Astrocyte (in vitro differentiated cells and primary cell): Measurements from ENCODE around the gene NPDC1. TPM values are rescaled to one million over a fixed set of nuclear protein-coding genes. Genes with fewer than 3 reads are reported as not detected.

Experiments used
- DNase-seq: peaks from one replicate; pipeline ENCODE4 v3.0.0-alpha.2; 2010; ENCODE audit warnings: low read depth
- FAIRE-seq: peaks from 2 replicates; lab custom pipeline; 2011; peaks lifted over from hg19 to GRCh38; lab: Jason Lieb, UNC
- H2AFZ ChIP-seq: 2 replicates; pipeline ENCODE4 v1.6.0; 2012; ENCODE audit warnings: low read depth, low read length, inconsistent platforms
- H3K27ac ChIP-seq: 2 replicates; pipeline ENCODE4 v1.5.1; 2011; ENCODE audit warnings: low read depth, low read length, inconsistent platforms
- H3K27me3 ChIP-seq: 2 replicates; pipeline ENCODE4 v1.6.0; 2011; ENCODE audit warnings: low read length, inconsistent platforms; ENCODE audit not compliant: insufficient read depth
- H3K36me3 ChIP-seq: 2 replicates; pipeline ENCODE4 v1.5.1; 2011; ENCODE audit warnings: low read length, inconsistent platforms; ENCODE audit not compliant: insufficient read depth
- H3K4me1 ChIP-seq: 2 replicates; pipeline ENCODE4 v1.5.1; 2011; ENCODE audit warnings: low read length, inconsistent platforms; ENCODE audit not compliant: insufficient read depth
- H3K4me2 ChIP-seq: 2 replicates; pipeline ENCODE4 v1.6.0; 2012; ENCODE audit warnings: low read length, inconsistent platforms
- H3K4me3 ChIP-seq: 2 replicates; pipeline ENCODE4 v1.5.1; 2011; ENCODE audit warnings: low read depth, mild to moderate bottlenecking, low read length, inconsistent platforms; ENCODE audit not compliant: insufficient read depth
- H3K79me2 ChIP-seq: 2 replicates; pipeline ENCODE4 v1.6.0; 2012; ENCODE audit warnings: mild to moderate bottlenecking, low read length, inconsistent platforms; ENCODE audit not compliant: insufficient read depth
- H3K9ac ChIP-seq: 2 replicates; pipeline ENCODE4 v1.6.0; 2012; ENCODE audit warnings: mild to moderate bottlenecking, low read length, inconsistent platforms
- H3K9me3 ChIP-seq: 2 replicates; pipeline ENCODE4 v1.5.1; 2012; ENCODE audit warnings: low read depth, mild to moderate bottlenecking, low read length, inconsistent platforms; ENCODE audit not compliant: insufficient read depth
- H4K20me1 ChIP-seq: 2 replicates; pipeline ENCODE4 v1.6.0; 2012; ENCODE audit warnings: low read length, inconsistent platforms; ENCODE audit not compliant: insufficient read depth
- H3K27ac Mint-ChIP-seq: one replicate; pipeline ENCODE4 v1.8.0; 2021; ENCODE audit warnings: mild to moderate bottlenecking, mixed read lengths; ENCODE audit not compliant: unreplicated experiment
- H3K27me3 Mint-ChIP-seq: one replicate; pipeline ENCODE4 v1.8.0; 2021; ENCODE audit warnings: low read depth, mixed read lengths; ENCODE audit not compliant: unreplicated experiment
- H3K36me3 Mint-ChIP-seq: one replicate; pipeline ENCODE4 v1.8.0; 2021; ENCODE audit warnings: low read depth, mixed read lengths; ENCODE audit not compliant: unreplicated experiment
- H3K4me1 Mint-ChIP-seq: one replicate; pipeline ENCODE4 v1.8.0; 2021; ENCODE audit warnings: low read depth, mixed read lengths; ENCODE audit not compliant: unreplicated experiment
- H3K4me3 Mint-ChIP-seq: one replicate; pipeline ENCODE4 v1.8.0; 2021; ENCODE audit warnings: mild to moderate bottlenecking, moderate library complexity, mixed read lengths; ENCODE audit not compliant: unreplicated experiment
- H3K9me3 Mint-ChIP-seq: one replicate; pipeline ENCODE4 v1.8.0; 2021; ENCODE audit warnings: mild to moderate bottlenecking, mixed read lengths; ENCODE audit not compliant: unreplicated experiment
- EZH2 ChIP-seq: IDR thresholded peaks from 2 replicates; pipeline ENCODE4 v1.6.1; 2012; ENCODE audit warnings: mild to moderate bottlenecking, low read length, inconsistent platforms; ENCODE audit not compliant: insufficient read depth
- total RNA-seq: library from RNA; stranded (reverse); gene quantifications from 2 replicates; pipeline ENCODE4 v1.2.1, GENCODE V29; 2021
- TF ChIP-seq, protein P1 (sequence below): IDR thresholded peaks from 2 replicates; pipeline ENCODE4 v1.5.1; 2011; ENCODE audit warnings: low read depth, mild to moderate bottlenecking, inconsistent platforms, low read length, moderate library complexity; ENCODE audit not compliant: insufficient read depth

The NPDC1 gene
- total RNA-seq, 1 donor from 2014 or later = 66.8 TPM

- no peak overlapping the region for H3K4me3 ChIP-seq
- H3K4me3 Mint-ChIP-seq = no peak overlapping the region
- H2AFZ ChIP-seq = no peak overlapping the region
- no peak for DNase-seq
- peaks cover 3% of the 10 kb centered on the region for H3K27me3 Mint-ChIP-seq
- TF ChIP-seq EZH2 = no peak
- TF ChIP-seq, protein P1, sequence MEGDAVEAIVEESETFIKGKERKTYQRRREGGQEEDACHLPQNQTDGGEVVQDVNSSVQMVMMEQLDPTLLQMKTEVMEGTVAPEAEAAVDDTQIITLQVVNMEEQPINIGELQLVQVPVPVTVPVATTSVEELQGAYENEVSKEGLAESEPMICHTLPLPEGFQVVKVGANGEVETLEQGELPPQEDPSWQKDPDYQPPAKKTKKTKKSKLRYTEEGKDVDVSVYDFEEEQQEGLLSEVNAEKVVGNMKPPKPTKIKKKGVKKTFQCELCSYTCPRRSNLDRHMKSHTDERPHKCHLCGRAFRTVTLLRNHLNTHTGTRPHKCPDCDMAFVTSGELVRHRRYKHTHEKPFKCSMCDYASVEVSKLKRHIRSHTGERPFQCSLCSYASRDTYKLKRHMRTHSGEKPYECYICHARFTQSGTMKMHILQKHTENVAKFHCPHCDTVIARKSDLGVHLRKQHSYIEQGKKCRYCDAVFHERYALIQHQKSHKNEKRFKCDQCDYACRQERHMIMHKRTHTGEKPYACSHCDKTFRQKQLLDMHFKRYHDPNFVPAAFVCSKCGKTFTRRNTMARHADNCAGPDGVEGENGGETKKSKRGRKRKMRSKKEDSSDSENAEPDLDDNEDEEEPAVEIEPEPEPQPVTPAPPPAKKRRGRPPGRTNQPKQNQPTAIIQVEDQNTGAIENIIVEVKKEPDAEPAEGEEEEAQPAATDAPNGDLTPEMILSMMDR = no peak
- H3K9me3 Mint-ChIP-seq = no peaks in the 10 kb centered on the region
- no peaks in the 10 kb centered on the region for H3K36me3 ChIP-seq
- no peak overlapping the region for H3K27ac ChIP-seq
- no peaks in the 10 kb centered on the region for H3K79me2 ChIP-seq
- no peak overlapping the region for H3K4me2 ChIP-seq
- H3K27ac Mint-ChIP-seq = no peak overlapping the region
- no peak for FAIRE-seq
- no peaks in the 10 kb centered on the region for H3K4me1 Mint-ChIP-seq
- peaks cover 7% of the 10 kb centered on the region for H4K20me1 ChIP-seq
- no peaks in the 10 kb centered on the region for H3K9me3 ChIP-seq
- no peaks in the 10 kb centered on the region for H3K27me3 ChIP-seq
- peaks cover 9% of the 10 kb centered on the region for H3K4me1 ChIP-seq
- no peak overlapping the region for H3K9ac ChIP-seq
- H3K36me3 Mint-ChIP-seq = peaks cover 4% of the 10 kb centered on the region
These were observed 13.1 kb downstream of the NPDC1 start for GRCh38 chr9:137032858-137033257.

GRCh38 chr9:137031904-137032640 lies 13.9 kb downstream of the NPDC1 start, which contains the start of gene FUT7:
FUT7 (minus strand) TSS chr9:137032088; CDS start chr9:137031991, 97 bp downstream.
- no peaks in the 10 kb centered on the region for H3K36me3 Mint-ChIP-seq
- H3K4me1 Mint-ChIP-seq = no peaks in the 10 kb centered on the region

More at GRCh38 chr9:137031904-137032640, 13.9 kb downstream of the NPDC1 start, which contains the start of gene FUT7:
- H3K27me3 ChIP-seq = no peaks in the 10 kb centered on the region
- peak within 1 kb of the TSS; percentile 40 for H3K4me3 Mint-ChIP-seq
- peaks cover 15% of the 10 kb centered on the region for H3K4me1 ChIP-seq
- no peak within 1 kb of the TSS for H3K9ac ChIP-seq
- TF ChIP-seq, protein P1 = no peak
- no peak for TF ChIP-seq EZH2
- no peaks in the 10 kb centered on the region for H3K9me3 Mint-ChIP-seq
- H3K27ac ChIP-seq = no peak within 1 kb of the TSS
- H3K79me2 ChIP-seq = no peaks in the 10 kb centered on the region
- peaks cover 6% of the 10 kb centered on the region for H3K27me3 Mint-ChIP-seq
- FAIRE-seq (no peak), DNase-seq (no peak)
- no peak within 1 kb of the TSS for H3K4me3 ChIP-seq
- no peak within 1 kb of the TSS for H2AFZ ChIP-seq
- H3K4me2 ChIP-seq = no peak within 1 kb of the TSS
- H3K36me3 ChIP-seq = no peaks in the 10 kb centered on the region
- H3K27ac Mint-ChIP-seq = no peak within 1 kb of the TSS
- peaks cover 11% of the 10 kb centered on the region for H4K20me1 ChIP-seq
- H3K9me3 ChIP-seq = no peaks in the 10 kb centered on the region
